Activated CD4-positive, alpha-beta T cell treated with anti-CD3 and anti-CD28 coated beads for 36 hours (primary cell): ENCODE results near the gene DPF1. TPM values are rescaled to one million over a fixed set of nuclear protein-coding genes. Genes with fewer than 3 reads are reported as not detected.
A peak's percentile ranks its signal among the peaks of the same experiment; 100 is the strongest.
"Not testable (repeated sequence)": the region's sequence is repeated elsewhere in the genome, so short reads cannot be mapped to it uniquely, and the experiment has no call there.

Experiments
- ATAC-seq: fragments of 200-7000 bp; cut with Tn5 transposase; one replicate; pipeline ENCODE4 v1.10.0; 2021; ENCODE audit warnings: mild to moderate bottlenecking, moderate library complexity
- CTCF ChIA-PET: fragments of 350-600 bp; sonication (Branson Sonifier 250); formaldehyde crosslinking; loops from one replicate; lab custom pipeline; 2021; ENCODE audit warnings: antibody characterized with exemption; lab: Charles Lee
- POLR2A ChIA-PET: fragments of 350-600 bp; sonication (Branson Sonifier 250); formaldehyde crosslinking; loops from one replicate; lab custom pipeline; 2021; ENCODE audit warnings: antibody characterized with exemption, inconsistent platforms; lab: Charles Lee
- DNase-seq: peaks from one replicate; pipeline ENCODE4 v3.0.0-alpha.2; 2020
- H3K27ac Mint-ChIP-seq: one replicate; pipeline ENCODE4 v1.8.0; 2021; ENCODE audit warnings: mixed read lengths
- H3K27me3 Mint-ChIP-seq: one replicate; pipeline ENCODE4 v1.8.0; 2021; ENCODE audit warnings: mixed read lengths
- H3K36me3 Mint-ChIP-seq: one replicate; pipeline ENCODE4 v1.8.0; 2021; ENCODE audit warnings: low read depth, mixed read lengths
- H3K4me1 Mint-ChIP-seq: one replicate; pipeline ENCODE4 v1.8.0; 2021; ENCODE audit warnings: mixed read lengths
- H3K4me3 Mint-ChIP-seq: one replicate; pipeline ENCODE4 v1.8.0; 2021; ENCODE audit warnings: mild to moderate bottlenecking, moderate library complexity, mixed read lengths
- H3K9me3 Mint-ChIP-seq: one replicate; pipeline ENCODE4 v1.8.0; 2021; ENCODE audit warnings: low read depth, mixed read lengths
- intact Hi-C, 2 experiments: fragments of 100-400 bp; cut with DNase I in 1 of 2; cut with micrococcal nuclease in 1 of 2; formaldehyde crosslinking; loops; one replicate each; pipeline versions ENCODE4 v1.14.2 to v1.15.1; 2022 to 2024; cut with DNase I, micrococcal nuclease
- total RNA-seq, 2 experiments: library from RNA; stranded (reverse); gene quantifications; one replicate each; pipeline ENCODE4 v1.2.3, GENCODE V29; 2021

The DPF1 gene
- total RNA-seq, 2 experiments from 2014 or later: 0.91 to 1.2 TPM

DNA sequence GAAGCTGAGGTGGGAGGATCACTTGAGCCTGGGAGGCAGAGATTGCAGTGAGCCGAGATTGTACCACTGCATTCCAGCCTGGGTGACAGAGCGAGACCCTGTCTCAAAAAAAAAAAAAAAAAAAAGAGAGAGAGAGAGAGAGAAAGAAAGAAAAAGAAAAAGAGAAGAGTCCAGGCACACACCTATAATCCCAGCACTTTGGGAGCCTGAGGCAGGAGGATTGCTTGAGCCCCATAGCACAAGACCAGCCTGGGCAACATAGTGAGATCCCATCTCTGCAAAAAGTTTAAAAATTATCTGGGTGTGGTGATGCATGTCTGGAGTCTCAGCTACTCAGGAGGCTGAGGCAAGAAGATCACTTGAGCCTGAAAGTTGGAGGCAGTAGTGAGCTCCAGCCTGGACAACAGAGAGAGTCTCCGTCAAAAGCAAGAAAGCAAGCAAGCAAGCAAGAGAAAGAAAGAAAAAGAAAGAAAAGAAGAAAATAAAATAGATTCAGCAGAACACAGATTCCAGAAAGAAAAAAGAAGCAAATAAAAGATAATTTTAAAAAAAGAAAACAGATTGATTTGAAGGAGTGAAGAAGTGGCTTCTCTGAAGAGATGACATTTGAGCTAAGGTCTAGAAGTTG is 6.6 kb upstream of the DPF1 start:
- DNase-seq, H3K36me3 Mint-ChIP-seq, POLR2A ChIA-PET, ATAC-seq, H3K9me3 Mint-ChIP-seq, H3K4me1 Mint-ChIP-seq, H3K27ac Mint-ChIP-seq, H3K4me3 Mint-ChIP-seq: not testable (repeated sequence)
- CTCF ChIA-PET: interaction anchor here (0.6 to 1.6 kb wide), 6 partner anchors 14 to 333 kb away, joined by 3 to 8 read pairs (median 4); partner anchors contain the start of genes CATSPERG and FAM98C
- H3K27me3 Mint-ChIP-seq: peaks cover 37% of the 10 kb centered on the region
- intact Hi-C loops: loop anchor here in 1 of 2 experiments (5.0 kb wide), 1 partner anchor 88 kb away; no protein-coding TSS in a partner anchor

DNA sequence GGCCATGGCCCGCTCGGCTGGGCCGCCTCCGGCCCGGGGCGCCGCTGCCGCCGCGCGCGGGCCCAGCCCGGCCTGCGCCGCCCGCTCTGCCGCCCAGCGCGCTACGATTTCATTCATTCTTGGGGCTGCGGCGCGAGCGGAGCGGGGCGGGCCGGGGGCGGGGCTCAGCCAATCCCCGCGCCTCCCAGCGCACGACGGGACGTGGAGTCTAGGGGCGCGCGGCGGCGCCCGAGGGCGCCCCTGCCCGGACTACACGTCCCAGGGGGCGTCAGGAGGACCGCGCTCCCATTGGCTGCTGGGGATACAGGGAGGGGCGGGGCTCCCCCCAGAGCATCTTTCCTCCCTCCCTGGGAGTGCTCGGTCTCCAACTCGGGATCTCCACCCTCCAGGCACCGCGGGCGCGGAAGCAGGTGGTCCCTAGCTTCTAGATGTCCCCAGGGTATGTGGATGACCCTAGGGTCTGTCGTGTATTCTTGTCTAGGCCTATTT is 5.6 kb upstream of the DPF1 start:
- intact Hi-C loops: loop anchor here (1.0 to 5.0 kb wide), 5 partner anchors 86 to 327 kb away; partner anchors contain the start of genes CATSPERG (in 1 of the 2), SIPA1L3 (in 1 of the 2) and YIF1B (in 1 of the 2)
- CTCF ChIA-PET: interaction anchor here (0.7 to 1.6 kb wide), 3 partner anchors 106 to 174 kb away, joined by 3 to 5 read pairs (median 4); partner anchors contain the start of genes CATSPERG and FAM98C
- H3K36me3 Mint-ChIP-seq: no peaks in the 10 kb centered on the region
- H3K9me3 Mint-ChIP-seq: no peaks in the 10 kb centered on the region
- POLR2A ChIA-PET: no interaction called here
- H3K4me1 Mint-ChIP-seq: peaks cover 8% of the 10 kb centered on the region
- H3K4me3 Mint-ChIP-seq: no peak overlapping the region
- H3K27ac Mint-ChIP-seq: no peak overlapping the region
- H3K27me3 Mint-ChIP-seq: peaks cover 39% of the 10 kb centered on the region
- DNase-seq (peak; percentile 87), ATAC-seq (peak; percentile 96)

GRCh38 chr19:38228491-38229439 is 4.7 kb upstream of the DPF1 start:
- Mint-ChIP-seq H3K27ac (no peak overlapping the region), H3K9me3 (no peaks in the 10 kb centered on the region), H3K27me3 (peaks cover 45% of the 10 kb centered on the region), H3K36me3 (peaks cover 2% of the 10 kb centered on the region), H3K4me3 (peak overlapping the region; percentile 56), H3K4me1 (peaks cover 13% of the 10 kb centered on the region)
- ChIA-PET CTCF (interaction anchor here (0.7 to 2.9 kb wide), 2 partner anchors 175 to 327 kb away, joined by 3 to 10 read pairs; no protein-coding TSS in a partner anchor), POLR2A (no interaction called here)
- no peak for ATAC-seq
- peak; percentile 36 for DNase-seq
- intact Hi-C loops: loop anchor here (1.0 to 5.0 kb wide), 4 partner anchors 87 to 326 kb away; partner anchors contain the start of genes CATSPERG (in 1 of the 2), SIPA1L3 (in 1 of the 2) and YIF1B (in 1 of the 2)

- Mint-ChIP-seq H3K9me3 (no peaks in the 10 kb centered on the region), H3K4me1 (peaks cover 21% of the 10 kb centered on the region), H3K27me3 (peaks cover 50% of the 10 kb centered on the region), H3K36me3 (peaks cover 2% of the 10 kb centered on the region), H3K4me3 (no peak overlapping the region), H3K27ac (no peak overlapping the region)
- DNase-seq (no peak), ATAC-seq (no peak)
- ChIA-PET CTCF (interaction anchor here (1.4 to 2.9 kb wide), 3 partner anchors 17 to 329 kb away, joined by 3 to 10 read pairs (median 4); no protein-coding TSS in a partner anchor), POLR2A (no interaction called here)
- intact Hi-C loops: loop anchor here in 1 of 2 experiments (5.0 kb wide), 1 partner anchor 326 kb away; no protein-coding TSS in a partner anchor
Measured at GRCh38 chr19:38228005-38228377, 4.0 kb upstream of the DPF1 start.

DNA sequence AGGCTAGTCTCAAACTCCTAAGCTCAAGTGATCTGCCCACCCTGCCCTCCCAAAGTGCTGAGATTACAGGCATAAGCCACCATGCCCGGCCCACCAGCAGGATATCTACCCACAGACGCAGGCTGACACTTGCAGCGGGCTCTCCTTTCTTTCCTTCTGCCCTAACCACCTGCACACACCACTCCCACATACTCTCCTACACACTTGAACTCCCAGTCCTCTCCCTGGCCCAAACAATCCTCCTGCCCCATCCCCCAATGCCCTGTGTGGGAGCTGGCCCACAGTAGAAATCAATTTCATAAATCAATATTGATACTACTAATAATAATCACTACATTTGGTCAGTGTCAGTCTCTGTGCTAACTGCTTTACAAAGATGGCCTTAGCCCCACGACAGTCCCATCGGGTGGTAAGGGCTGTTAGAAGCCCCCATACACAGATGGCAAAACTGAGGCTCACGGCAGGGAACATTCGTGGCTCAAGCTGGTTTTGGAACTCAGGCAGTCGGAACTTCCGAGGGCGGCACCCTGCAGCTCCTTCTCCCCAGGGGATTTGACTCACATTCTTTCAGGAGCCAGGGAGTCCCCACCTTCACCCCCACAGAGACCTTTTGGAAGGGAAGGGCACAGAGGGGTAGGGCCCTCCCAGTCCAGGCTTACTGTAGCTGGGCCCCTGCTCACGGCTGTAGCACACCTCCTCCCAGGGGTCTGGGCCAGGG is 3.4 kb upstream of the DPF1 start:
- Mint-ChIP-seq H3K4me1 (peaks cover 23% of the 10 kb centered on the region), H3K4me3 (no peak overlapping the region), H3K36me3 (peaks cover 2% of the 10 kb centered on the region), H3K27ac (no peak overlapping the region), H3K9me3 (no peaks in the 10 kb centered on the region), H3K27me3 (peaks cover 53% of the 10 kb centered on the region)
- ChIA-PET CTCF (interaction anchor here (0.6 to 2.9 kb wide), 6 partner anchors 12 to 328 kb away, joined by 3 to 10 read pairs (median 4); partner anchors contain the start of genes CATSPERG and PSMD8), POLR2A (no interaction called here)
- DNase-seq (no peak), ATAC-seq (no peak)
- intact Hi-C loops: loop anchor here in 1 of 2 experiments (5.0 kb wide), 1 partner anchor 325 kb away; no protein-coding TSS in a partner anchor

DNA sequence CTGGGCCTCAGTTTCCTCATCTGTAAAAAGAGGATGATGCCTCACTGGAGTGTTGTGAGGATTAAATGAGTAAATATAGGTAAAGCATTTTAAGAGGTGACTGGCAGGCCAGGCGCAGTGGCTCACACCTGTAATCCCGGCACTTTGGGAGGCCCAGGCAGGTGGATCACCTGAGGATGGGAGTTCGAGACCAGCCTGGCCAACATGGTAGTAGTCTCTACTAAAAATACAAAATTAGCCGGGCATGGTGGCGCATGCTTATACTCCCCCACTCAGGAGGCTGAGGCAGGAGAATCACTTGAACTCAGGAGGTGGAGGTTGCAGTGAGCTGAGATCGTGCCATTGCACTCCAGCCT is 819 bp upstream of the DPF1 start:
- DNase-seq, H3K9me3 Mint-ChIP-seq, H3K27ac Mint-ChIP-seq, ATAC-seq, POLR2A ChIA-PET, H3K36me3 Mint-ChIP-seq: not testable (repeated sequence)
- peak overlapping the region; percentile 63 for H3K4me3 Mint-ChIP-seq
- intact Hi-C loops: loop anchor here (1.0 to 5.0 kb wide), 2 partner anchors 323 to 327 kb away; no protein-coding TSS in a partner anchor
- CTCF ChIA-PET: interaction anchor here (0.7 to 1.3 kb wide), 9 partner anchors 18 to 325 kb away, joined by 3 to 8 read pairs (median 3); partner anchors contain the start of genes PSMD8, SIPA1L3, SPINT2 and WDR87
- H3K4me1 Mint-ChIP-seq: peaks cover 23% of the 10 kb centered on the region
- peaks cover 52% of the 10 kb centered on the region for H3K27me3 Mint-ChIP-seq

DNA sequence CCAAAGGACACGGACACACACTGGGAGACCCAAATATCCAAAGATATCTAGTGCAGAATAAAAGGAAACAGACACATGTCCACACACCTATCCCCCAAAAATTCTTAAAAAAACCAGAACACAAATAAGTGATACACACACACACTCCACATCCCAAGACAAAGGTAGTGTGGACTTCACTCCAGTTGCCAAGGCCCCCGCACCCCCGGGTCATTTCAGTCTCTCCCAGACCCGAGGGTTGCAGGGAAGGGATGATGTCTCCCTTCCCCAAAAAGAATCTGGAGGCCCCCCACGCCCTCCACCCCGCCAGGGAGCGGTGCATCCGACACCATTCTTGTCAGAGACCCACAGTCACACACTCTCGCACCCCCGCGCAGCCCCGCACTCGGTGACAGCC is 407 bp downstream of the DPF1 start:
- intact Hi-C loops: loop anchor here in 1 of 2 experiments (1.0 kb wide), 1 partner anchor 325 kb away; no protein-coding TSS in a partner anchor

DNA sequence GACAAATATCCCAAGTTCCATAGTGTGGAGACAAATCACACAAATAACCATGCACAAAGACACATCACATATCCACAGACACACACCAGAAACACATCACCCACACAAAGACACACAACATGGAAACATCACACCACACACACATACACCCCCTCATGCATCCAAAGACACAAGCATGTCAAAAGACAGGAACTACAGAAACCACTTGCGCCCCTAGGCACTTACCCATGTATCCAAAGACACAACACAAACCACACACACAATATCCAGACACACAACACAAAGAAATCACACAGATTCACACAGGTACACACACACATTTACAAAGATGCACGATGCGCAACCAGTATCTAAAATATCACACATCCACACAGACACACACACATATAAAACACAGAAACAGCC is 901 bp downstream of the DPF1 start:
- peaks cover 59% of the 10 kb centered on the region for H3K27me3 Mint-ChIP-seq

More for the DNA sequence above, 407 bp downstream of the DPF1 start:
- H3K27me3 Mint-ChIP-seq: peaks cover 54% of the 10 kb centered on the region
- ATAC-seq: no peak
- H3K4me3 Mint-ChIP-seq: peak overlapping the region; percentile 63
- DNase-seq: no peak
- H3K27ac Mint-ChIP-seq: no peak overlapping the region
- H3K4me1 Mint-ChIP-seq: peaks cover 21% of the 10 kb centered on the region
- ChIA-PET CTCF (no interaction called here), POLR2A (no interaction called here)
- peaks cover 2% of the 10 kb centered on the region for H3K36me3 Mint-ChIP-seq
- H3K9me3 Mint-ChIP-seq: no peaks in the 10 kb centered on the region

GRCh38 chr19:38221919-38222830 is 1.8 kb downstream of the DPF1 start:
- Mint-ChIP-seq H3K36me3 (peaks cover 2% of the 10 kb centered on the region), H3K27me3 (peaks cover 52% of the 10 kb centered on the region), H3K4me1 (peaks cover 15% of the 10 kb centered on the region), H3K9me3 (no peaks in the 10 kb centered on the region), H3K4me3 (no peak overlapping the region), H3K27ac (no peak overlapping the region)
- ATAC-seq: no peak
- DNase-seq: no peak
- intact Hi-C loops: no loop called here
- ChIA-PET POLR2A (no interaction called here), CTCF (no interaction called here)

More for the DNA sequence above, 901 bp downstream of the DPF1 start:
- intact Hi-C loops: no loop called here
- H3K4me3 Mint-ChIP-seq: peak overlapping the region; percentile 63
- DNase-seq (no peak), ATAC-seq (no peak)
- no peaks in the 10 kb centered on the region for H3K9me3 Mint-ChIP-seq
- POLR2A ChIA-PET: no interaction called here
- H3K4me1 Mint-ChIP-seq: peaks cover 21% of the 10 kb centered on the region
- peaks cover 2% of the 10 kb centered on the region for H3K36me3 Mint-ChIP-seq
- no peak overlapping the region for H3K27ac Mint-ChIP-seq
- CTCF ChIA-PET: no interaction called here
